HG03571 (cell line): Measurements from ENCODE around the gene GALNTL6.

Experiments
- ATAC-seq: cut with Tn5 transposase; IDR thresholded peaks from one replicate; pipeline ENCODE4 v1.9.1; 2021; ENCODE audit not compliant: unreplicated experiment

GALNTL6 gene

GRCh38 chr4:171876636-171877035 is 63.4 kb downstream of the GALNTL6 start:
- no peak for ATAC-seq

GRCh38 chr4:171880136-171880535 is 66.9 kb downstream of the GALNTL6 start:
- ATAC-seq = no peak

GRCh38 chr4:171889681-171890080 is 76.5 kb downstream of the GALNTL6 start:
- no peak for ATAC-seq

GRCh38 chr4:171891038-171891437 is 77.8 kb downstream of the GALNTL6 start:
- ATAC-seq = no peak

- ATAC-seq = no peak
Measured at GRCh38 chr4:171896426-171896825, 83.2 kb downstream of the GALNTL6 start.

GRCh38 chr4:171919314-171919713 is 106.1 kb downstream of the GALNTL6 start:
- no peak for ATAC-seq

- ATAC-seq = no peak
Measured at GRCh38 chr4:171920901-171921300, 107.7 kb downstream of the GALNTL6 start.

GRCh38 chr4:171924746-171925376 is 111.7 kb downstream of the GALNTL6 start:
- no peak for ATAC-seq

- no peak for ATAC-seq
Measured at GRCh38 chr4:171928336-171928735, 115.1 kb downstream of the GALNTL6 start.

- ATAC-seq = no peak
Measured at GRCh38 chr4:171929477-171929876, 116.3 kb downstream of the GALNTL6 start.

- ATAC-seq = no peak
Measured at GRCh38 chr4:171929907-171930306, 116.7 kb downstream of the GALNTL6 start.

- ATAC-seq = no peak
Measured at GRCh38 chr4:171932238-171932637, 119.0 kb downstream of the GALNTL6 start.

- no peak for ATAC-seq
Measured at GRCh38 chr4:171940656-171941055, 127.5 kb downstream of the GALNTL6 start.

GRCh38 chr4:171947400-171947799 is 134.2 kb downstream of the GALNTL6 start:
- no peak for ATAC-seq

- no peak for ATAC-seq
Measured at GRCh38 chr4:171948038-171948437, 134.8 kb downstream of the GALNTL6 start.

- ATAC-seq = no peak
Measured at GRCh38 chr4:171954650-171955049, 141.4 kb downstream of the GALNTL6 start.

- no peak for ATAC-seq
Measured at GRCh38 chr4:171956678-171957077, 143.5 kb downstream of the GALNTL6 start.

- no peak for ATAC-seq
Measured at GRCh38 chr4:171962110-171962509, 148.9 kb downstream of the GALNTL6 start.

- no peak for ATAC-seq
Measured at GRCh38 chr4:171966356-171966755, 153.2 kb downstream of the GALNTL6 start.

- no peak for ATAC-seq
Measured at GRCh38 chr4:171978216-171978615, 165.0 kb downstream of the GALNTL6 start.

GRCh38 chr4:171979461-171979860 is 166.3 kb downstream of the GALNTL6 start:
- ATAC-seq = no peak

- ATAC-seq = no peak
Measured at GRCh38 chr4:171981185-171981584, 168.0 kb downstream of the GALNTL6 start.
